ENCODE data around the gene S100A16. TPM values are rescaled to one million over a fixed set of nuclear protein-coding genes. Genes with fewer than 3 reads are reported as not detected.
A peak's percentile ranks its signal among the peaks of the same experiment; 100 is the strongest.

The S100A16 gene
- total RNA-seq, 4 donors from 2014 or later = 107 to 277 (median 193) TPM

DNA sequence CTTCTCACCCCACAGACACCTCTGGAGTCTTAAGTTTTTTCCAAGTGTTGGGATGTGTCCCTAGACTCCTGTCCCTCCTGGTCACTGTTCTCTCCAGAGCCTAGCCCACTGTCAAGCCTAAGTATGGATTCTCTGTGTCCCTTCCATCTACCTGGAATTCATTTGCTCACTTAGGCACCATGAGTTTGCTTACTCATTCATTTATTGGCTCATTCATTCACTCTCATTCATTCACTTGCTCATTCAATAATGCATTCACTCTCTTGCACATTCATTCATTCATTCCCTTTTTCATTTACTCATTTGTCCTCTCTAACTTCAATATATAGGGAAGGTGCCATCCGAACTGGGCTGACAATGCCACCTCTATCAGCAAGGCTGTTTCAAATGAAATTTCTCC lies 1.6 kb downstream of the S100A16 start:
- Histone ChIP-seq H3K27ac (peak overlapping the region; percentile 1 to 100 (median 94)), H3K27me3 (no peaks in the 10 kb centered on the region), H3K36me3 (peaks cover 0 to 15% (median 0%) of the 10 kb centered on the region in 3 donors), H3K9me3 (no peaks in the 10 kb centered on the region), H3K4me1 (peaks cover 0 to 57% (median 0%) of the 10 kb centered on the region in 4 donors), H3K4me3 (peak overlapping the region in 3 of 4 donors; percentile 48 to 76 (median 64))
- no peak for DNase-seq
- TF ChIP-seq POLR2A (IDR thresholded peaks at IDR 0.05) = no peak
- TF ChIP-seq, protein P1, sequence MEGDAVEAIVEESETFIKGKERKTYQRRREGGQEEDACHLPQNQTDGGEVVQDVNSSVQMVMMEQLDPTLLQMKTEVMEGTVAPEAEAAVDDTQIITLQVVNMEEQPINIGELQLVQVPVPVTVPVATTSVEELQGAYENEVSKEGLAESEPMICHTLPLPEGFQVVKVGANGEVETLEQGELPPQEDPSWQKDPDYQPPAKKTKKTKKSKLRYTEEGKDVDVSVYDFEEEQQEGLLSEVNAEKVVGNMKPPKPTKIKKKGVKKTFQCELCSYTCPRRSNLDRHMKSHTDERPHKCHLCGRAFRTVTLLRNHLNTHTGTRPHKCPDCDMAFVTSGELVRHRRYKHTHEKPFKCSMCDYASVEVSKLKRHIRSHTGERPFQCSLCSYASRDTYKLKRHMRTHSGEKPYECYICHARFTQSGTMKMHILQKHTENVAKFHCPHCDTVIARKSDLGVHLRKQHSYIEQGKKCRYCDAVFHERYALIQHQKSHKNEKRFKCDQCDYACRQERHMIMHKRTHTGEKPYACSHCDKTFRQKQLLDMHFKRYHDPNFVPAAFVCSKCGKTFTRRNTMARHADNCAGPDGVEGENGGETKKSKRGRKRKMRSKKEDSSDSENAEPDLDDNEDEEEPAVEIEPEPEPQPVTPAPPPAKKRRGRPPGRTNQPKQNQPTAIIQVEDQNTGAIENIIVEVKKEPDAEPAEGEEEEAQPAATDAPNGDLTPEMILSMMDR (IDR thresholded peaks at IDR 0.05) = no peak

DNA sequence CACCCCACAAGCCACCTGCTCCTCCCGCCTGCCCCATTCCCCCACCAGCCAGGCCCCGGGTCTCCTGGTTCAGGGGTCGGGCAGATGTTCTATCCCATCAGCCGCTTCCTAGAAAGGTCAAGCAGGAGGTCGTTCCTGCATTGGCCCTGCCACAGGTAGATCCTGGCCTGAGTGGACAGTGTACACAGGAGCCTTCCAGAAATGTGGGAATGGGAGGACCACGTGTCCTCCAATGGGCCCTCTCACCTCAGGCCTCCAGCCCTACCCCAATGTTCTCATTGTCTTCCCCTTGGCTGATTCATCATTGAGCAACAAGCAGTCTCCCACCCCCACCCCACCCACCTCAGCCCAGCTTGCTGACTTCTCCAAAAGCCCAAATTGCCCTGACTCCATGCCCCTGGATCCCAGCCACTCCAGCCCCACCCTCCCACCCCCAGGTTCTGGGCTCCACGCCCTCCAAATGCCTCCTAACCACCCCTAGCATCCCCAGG lies 2.1 kb downstream of the S100A16 start:
- peaks cover 0 to 55% (median 0%) of the 10 kb centered on the region in 4 donors for H3K4me1 ChIP-seq
- no peak for DNase-seq
- H3K27me3 ChIP-seq = no peaks in the 10 kb centered on the region
- no peaks in the 10 kb centered on the region for H3K9me3 ChIP-seq
- peak overlapping the region; percentile 1 to 100 (median 91) for H3K27ac ChIP-seq
- TF ChIP-seq, protein P1 (IDR thresholded peaks at IDR 0.05) = no peak
- no peak for TF ChIP-seq POLR2A (IDR thresholded peaks at IDR 0.05)
- peak overlapping the region in 2 of 4 donors; percentile 64 to 76 for H3K4me3 ChIP-seq
- H3K36me3 ChIP-seq = peaks cover 0 to 17% (median 0%) of the 10 kb centered on the region in 3 donors

DNA sequence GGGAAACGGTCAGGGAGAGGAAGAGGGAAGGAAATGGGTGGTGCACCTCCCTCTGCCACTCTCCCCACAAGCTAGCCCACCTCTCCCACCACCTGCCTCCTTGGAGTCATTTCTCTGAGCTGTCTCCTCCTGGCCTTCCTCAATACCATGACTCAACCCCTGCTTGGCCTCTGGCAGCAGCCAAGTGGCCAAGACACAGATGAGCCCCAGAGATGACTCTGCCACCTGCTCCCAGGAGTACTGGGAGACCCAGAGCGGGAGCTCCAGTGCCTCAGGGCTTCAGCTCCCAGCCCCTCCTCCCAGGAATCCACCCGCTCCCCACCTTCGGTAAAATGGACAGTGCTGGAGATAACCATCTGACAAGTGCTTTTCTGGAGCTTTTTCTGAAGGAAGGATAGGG lies 2.6 kb downstream of the S100A16 start:
- Histone ChIP-seq H3K27me3 (no peaks in the 10 kb centered on the region), H3K36me3 (peaks cover 0 to 21% (median 0%) of the 10 kb centered on the region in 3 donors), H3K4me1 (peaks cover 0 to 55% (median 0%) of the 10 kb centered on the region in 4 donors), H3K27ac (peak overlapping the region in 3 of 4 donors; percentile 85 to 100 (median 97)), H3K4me3 (peak overlapping the region in 2 of 4 donors; percentile 64 to 76), H3K9me3 (no peaks in the 10 kb centered on the region)
- peak in 1 of 3 donors; percentile 53 for DNase-seq
- peak in 1 of 2 donors; percentile 36 for TF ChIP-seq POLR2A (IDR thresholded peaks at IDR 0.05)
- TF ChIP-seq, protein P1 (IDR thresholded peaks at IDR 0.05) = no peak

DNA sequence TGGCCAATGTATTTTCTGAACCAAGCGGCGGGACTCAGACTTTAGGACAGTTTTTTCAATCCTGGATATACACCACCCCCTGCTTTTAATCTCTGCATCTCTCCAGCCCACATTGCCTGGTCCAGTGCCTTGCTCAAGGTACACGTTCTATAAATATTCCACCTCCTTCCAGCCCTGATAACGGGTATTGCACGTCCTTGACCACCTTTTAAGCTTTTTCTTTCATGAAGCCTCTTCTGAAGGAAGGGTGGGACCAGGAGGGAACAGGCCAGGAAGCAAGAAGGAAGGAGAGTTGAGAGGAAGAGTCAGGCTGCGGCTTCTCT lies 3.4 kb downstream of the S100A16 start:
- H3K27me3 ChIP-seq = no peaks in the 10 kb centered on the region
- DNase-seq = no peak
- no peaks in the 10 kb centered on the region for H3K9me3 ChIP-seq
- peaks cover 0 to 21% (median 0%) of the 10 kb centered on the region in 3 donors for H3K36me3 ChIP-seq
- H3K4me3 ChIP-seq = peak overlapping the region in 2 of 4 donors; percentile 49 to 52
- H3K27ac ChIP-seq = peak overlapping the region in 3 of 4 donors; percentile 85 to 100 (median 97)
- peaks cover 0 to 51% (median 0%) of the 10 kb centered on the region in 4 donors for H3K4me1 ChIP-seq
- TF ChIP-seq, protein P1 (IDR thresholded peaks at IDR 0.05) = no peak
- no peak for TF ChIP-seq POLR2A (IDR thresholded peaks at IDR 0.05)

DNA sequence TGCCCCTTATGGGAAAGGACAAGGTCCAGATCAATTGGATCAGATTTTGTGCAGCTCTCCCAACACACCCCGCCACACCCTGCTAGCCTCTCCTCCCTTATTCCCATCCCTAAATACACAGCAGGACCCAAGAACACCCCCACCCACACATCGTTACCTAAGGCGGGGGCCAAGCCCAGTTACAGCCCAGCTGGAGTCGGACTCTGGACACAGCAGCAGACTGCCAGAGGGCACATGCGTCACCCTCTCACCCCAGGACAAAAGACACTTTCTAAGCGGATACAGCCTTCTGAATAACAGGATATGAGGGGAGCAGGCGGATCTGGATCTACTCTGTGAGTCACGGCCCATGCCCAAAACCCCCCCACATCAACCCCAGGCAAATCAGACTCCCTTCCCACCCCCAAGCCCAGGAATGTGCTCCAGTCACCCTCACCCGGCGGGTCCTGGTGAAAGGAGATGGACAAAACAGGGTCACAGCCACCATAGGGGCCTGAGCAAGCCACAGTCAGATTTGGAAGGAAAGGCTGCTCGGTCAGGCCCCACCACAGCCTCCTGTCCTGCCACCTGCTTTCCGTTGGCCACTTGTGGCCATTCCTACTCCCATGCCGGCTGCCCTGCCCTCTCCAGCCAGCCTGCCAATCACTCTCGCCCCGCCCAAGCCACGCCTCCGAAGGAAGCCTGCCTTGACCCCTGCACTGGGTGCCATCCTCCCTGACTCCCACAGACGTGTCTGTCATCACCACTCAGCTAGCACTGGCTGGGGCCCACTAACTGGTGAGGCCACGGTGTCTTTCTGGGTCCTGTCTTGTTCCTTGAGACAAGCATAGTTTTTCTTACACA lies 4.0 kb downstream of the S100A16 start:
- TF ChIP-seq, protein P1 (IDR thresholded peaks at IDR 0.05) = no peak
- peak; percentile 42 to 87 for TF ChIP-seq POLR2A (IDR thresholded peaks at IDR 0.05)
- Histone ChIP-seq H3K9me3 (no peaks in the 10 kb centered on the region), H3K36me3 (peaks cover 0 to 21% (median 0%) of the 10 kb centered on the region in 3 donors), H3K27ac (peak overlapping the region; percentile 46 to 100 (median 91)), H3K4me3 (peak overlapping the region in 3 of 4 donors; percentile 9 to 52 (median 49)), H3K4me1 (peaks cover 0 to 49% (median 0%) of the 10 kb centered on the region in 4 donors), H3K27me3 (no peaks in the 10 kb centered on the region)
- DNase-seq = peak in 2 of 3 donors; percentile 90 to 94

Data from Peyer's patch (tissue), 4 donors.